Measurements from ENCODE around the gene LPP. TPM values are rescaled to one million over a fixed set of nuclear protein-coding genes. Genes with fewer than 3 reads are reported as not detected.

Gene LPP
- total RNA-seq, 1 donor from 2014 or later: 218 TPM

DNA sequence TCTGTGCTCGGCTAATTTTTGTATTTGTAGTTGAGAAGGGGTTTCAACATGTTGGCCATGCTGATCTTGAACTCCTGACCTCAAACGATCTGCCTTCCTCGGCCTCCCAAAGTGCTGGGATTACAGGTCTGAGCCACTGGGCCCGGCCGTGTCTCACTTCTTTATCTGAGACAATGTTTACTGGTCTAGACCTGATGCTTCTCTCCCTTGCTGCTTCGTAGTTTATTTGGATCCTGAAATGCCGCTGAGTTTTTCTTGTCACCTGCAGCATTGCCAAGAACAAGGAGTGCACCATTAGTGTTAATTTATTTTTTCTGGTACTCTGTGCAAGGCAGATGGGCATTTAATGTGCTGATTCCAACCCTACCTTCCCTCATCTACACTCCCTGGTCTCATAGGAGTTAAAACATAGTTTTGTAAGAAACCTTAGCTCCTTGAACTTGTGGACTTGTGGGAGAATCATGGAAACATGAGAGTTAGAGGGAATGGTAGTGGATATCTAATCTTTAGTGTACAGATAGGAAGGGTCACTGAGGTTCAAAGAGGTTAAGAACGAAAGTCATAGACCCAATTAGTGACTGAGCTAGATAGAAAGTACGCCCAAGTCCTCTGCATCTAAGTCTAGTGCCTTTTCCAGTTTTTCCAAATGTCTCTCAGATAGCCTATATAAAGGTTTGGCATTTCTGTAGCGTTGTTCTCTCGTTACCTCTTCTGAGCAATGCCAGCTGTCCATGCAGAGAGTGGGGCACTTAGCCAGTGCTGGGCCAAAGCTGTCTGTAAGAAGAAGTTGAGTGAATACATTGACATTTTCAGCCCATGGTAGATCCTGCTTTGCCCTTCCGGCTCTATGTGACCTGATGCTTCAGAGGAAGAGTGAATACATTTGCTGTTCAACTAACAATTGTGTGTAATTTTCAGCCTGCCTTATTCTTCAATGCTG lies 244.1 kb downstream of the LPP start:
- TF ChIP-seq, protein P1, sequence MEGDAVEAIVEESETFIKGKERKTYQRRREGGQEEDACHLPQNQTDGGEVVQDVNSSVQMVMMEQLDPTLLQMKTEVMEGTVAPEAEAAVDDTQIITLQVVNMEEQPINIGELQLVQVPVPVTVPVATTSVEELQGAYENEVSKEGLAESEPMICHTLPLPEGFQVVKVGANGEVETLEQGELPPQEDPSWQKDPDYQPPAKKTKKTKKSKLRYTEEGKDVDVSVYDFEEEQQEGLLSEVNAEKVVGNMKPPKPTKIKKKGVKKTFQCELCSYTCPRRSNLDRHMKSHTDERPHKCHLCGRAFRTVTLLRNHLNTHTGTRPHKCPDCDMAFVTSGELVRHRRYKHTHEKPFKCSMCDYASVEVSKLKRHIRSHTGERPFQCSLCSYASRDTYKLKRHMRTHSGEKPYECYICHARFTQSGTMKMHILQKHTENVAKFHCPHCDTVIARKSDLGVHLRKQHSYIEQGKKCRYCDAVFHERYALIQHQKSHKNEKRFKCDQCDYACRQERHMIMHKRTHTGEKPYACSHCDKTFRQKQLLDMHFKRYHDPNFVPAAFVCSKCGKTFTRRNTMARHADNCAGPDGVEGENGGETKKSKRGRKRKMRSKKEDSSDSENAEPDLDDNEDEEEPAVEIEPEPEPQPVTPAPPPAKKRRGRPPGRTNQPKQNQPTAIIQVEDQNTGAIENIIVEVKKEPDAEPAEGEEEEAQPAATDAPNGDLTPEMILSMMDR (IDR thresholded peaks at IDR 0.05; ENCODE audit: insufficient read depth, low read length, poor library complexity, severe bottlenecking): no peak
- H3K36me3 ChIP-seq (ENCODE audit: control insufficient read depth, insufficient read depth, low read length): no peaks in the 10 kb centered on the region
- no peaks in the 10 kb centered on the region for H3K27me3 ChIP-seq (ENCODE audit: control insufficient read depth, insufficient read depth, low read length)
- H3K4me3 ChIP-seq (ENCODE audit: low read depth, low read length): no peak overlapping the region
- DNase-seq (ENCODE audit: low read depth): no peak

DNA sequence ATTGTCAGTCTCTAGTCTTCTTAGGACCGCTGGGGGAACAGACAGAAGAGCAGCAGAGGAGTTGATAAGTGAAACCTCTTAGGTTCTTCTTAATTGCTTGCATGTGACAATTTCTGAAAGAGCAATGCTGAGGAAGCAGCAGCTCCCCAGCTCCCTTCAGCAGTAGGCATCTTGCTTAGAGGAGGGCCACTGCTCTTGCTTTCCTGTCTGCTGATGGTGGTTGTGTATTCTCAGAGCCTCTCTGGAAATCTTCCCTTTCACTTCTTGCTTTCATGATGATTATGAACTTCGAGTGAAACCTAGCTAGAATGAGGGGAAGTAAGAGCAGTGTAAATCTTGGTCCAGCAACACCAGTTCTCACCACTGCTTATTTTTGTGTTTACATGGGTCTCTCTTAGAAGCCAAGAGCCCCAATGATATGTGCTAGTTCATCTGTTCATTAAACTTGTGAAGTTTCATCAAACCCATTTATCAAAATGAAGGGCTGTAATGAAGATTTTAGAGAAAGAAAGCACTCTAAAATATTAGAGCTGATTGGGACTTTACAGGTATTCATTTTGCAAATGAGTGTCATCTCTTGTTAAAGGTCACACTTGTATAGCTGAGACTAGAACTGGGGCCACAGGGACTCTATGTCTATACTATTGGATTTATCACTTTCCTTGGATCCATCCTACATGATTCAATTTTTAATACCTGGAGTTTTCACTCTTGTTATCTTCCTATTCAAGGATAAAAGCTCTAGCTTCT lies 246.7 kb downstream of the LPP start:
- no peaks in the 10 kb centered on the region for H3K27me3 ChIP-seq (ENCODE audit: control insufficient read depth, insufficient read depth, low read length)
- TF ChIP-seq, protein P1 (IDR thresholded peaks at IDR 0.05; ENCODE audit: insufficient read depth, low read length, poor library complexity, severe bottlenecking): no peak
- no peaks in the 10 kb centered on the region for H3K36me3 ChIP-seq (ENCODE audit: control insufficient read depth, insufficient read depth, low read length)
- no peak for DNase-seq (ENCODE audit: low read depth)
- no peak overlapping the region for H3K4me3 ChIP-seq (ENCODE audit: low read depth, low read length)

DNA sequence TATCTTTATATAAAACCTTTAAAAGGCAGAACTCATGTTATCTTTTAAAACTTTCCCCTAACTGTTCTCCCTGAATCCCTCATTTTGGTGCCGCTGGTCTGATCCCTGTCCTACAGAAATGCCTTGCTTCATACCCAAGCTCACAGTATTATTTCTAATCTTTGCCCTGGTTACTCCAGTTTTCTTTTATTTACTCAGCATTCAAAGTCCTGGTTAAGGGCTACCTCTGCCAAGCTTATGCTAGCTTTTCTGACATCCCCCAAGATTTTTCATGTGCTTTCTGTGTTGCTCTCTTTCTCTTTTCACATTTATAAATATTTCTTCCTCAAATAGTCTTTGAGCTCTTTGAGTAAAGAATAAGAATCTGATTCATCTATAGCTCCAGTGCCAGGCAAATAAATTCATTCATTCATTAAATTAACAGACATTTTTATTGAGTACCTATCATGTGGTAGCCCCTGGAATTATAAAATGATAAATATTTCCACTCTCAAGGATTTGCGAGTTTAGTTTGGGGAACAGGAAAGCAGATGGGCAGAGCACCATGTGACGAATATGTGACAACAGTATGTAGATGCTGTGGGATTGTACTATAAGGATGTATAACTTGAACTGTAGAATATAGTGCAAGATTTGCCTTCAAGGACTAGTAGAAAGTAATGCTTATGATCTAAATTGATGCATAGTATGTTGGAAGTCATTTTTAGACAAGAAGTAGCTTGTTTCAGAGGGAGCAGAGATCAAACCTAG lies 247.5 kb downstream of the LPP start:
- no peak for DNase-seq (ENCODE audit: low read depth)
- Histone ChIP-seq H3K36me3 (ENCODE audit: control insufficient read depth, insufficient read depth, low read length) (peaks cover 1% of the 10 kb centered on the region), H3K4me3 (ENCODE audit: low read depth, low read length) (no peak overlapping the region), H3K27me3 (ENCODE audit: control insufficient read depth, insufficient read depth, low read length) (no peaks in the 10 kb centered on the region)
- TF ChIP-seq, protein P1 (IDR thresholded peaks at IDR 0.05; ENCODE audit: insufficient read depth, low read length, poor library complexity, severe bottlenecking): no peak

DNA sequence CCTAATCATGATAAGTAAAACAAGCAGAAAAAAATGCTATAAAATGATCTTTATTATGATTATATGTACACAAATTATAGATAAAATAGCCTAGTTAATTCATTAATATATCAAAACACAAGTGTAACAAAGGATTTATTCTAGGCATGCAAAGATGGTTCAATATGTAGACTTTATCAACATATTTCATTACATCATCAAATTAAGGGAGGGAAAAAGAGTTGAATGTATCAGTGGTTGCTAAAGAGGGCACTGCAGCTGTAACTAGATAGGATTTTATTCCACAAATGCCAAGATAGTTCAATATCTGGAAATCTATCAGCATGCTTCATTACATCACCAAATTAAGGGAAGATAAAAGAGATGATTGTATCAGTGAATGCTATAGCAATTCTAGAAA lies 248.3 kb downstream of the LPP start:
- H3K36me3 ChIP-seq (ENCODE audit: control insufficient read depth, insufficient read depth, low read length): peaks cover 2% of the 10 kb centered on the region
- DNase-seq (ENCODE audit: low read depth): no peak
- TF ChIP-seq, protein P1 (IDR thresholded peaks at IDR 0.05; ENCODE audit: insufficient read depth, low read length, poor library complexity, severe bottlenecking): no peak
- H3K27me3 ChIP-seq (ENCODE audit: control insufficient read depth, insufficient read depth, low read length): no peaks in the 10 kb centered on the region
- no peak overlapping the region for H3K4me3 ChIP-seq (ENCODE audit: low read depth, low read length)

DNA sequence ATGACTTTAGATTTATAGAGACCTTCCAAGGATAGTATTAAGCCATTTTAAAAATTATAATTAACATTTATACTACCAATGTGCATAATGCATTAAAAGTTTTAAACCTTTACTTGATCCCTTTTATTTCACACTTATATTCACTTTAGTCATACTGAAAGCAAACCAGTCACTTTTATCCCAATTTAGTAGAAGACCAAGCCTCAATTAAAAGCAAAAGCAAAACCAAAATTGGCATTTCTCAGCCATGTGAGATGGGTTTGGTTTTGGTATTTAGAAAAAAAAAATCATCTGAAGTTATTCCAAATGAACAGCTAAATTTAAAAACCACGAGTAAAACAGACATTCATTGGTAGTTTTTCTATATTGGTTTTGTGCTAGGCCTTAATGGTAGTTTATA lies 249.4 kb downstream of the LPP start:
- Histone ChIP-seq H3K36me3 (ENCODE audit: control insufficient read depth, insufficient read depth, low read length) (peaks cover 2% of the 10 kb centered on the region), H3K4me3 (ENCODE audit: low read depth, low read length) (no peak overlapping the region), H3K27me3 (ENCODE audit: control insufficient read depth, insufficient read depth, low read length) (no peaks in the 10 kb centered on the region)
- TF ChIP-seq, protein P1 (IDR thresholded peaks at IDR 0.05; ENCODE audit: insufficient read depth, low read length, poor library complexity, severe bottlenecking): no peak
- DNase-seq (ENCODE audit: low read depth): no peak

Measured in kidney epithelial cell (primary cell).